GM21515 (cell line): ENCODE measurements around the gene VENTX.
"Not testable (repeated sequence)": the region's sequence is repeated elsewhere in the genome, so short reads cannot be mapped to it uniquely, and the experiment has no call there.

Experiments
- ATAC-seq: cut with Tn5 transposase; IDR thresholded peaks from one replicate; pipeline ENCODE4 v1.9.1; 2021; ENCODE audit not compliant: unreplicated experiment

VENTX gene

DNA sequence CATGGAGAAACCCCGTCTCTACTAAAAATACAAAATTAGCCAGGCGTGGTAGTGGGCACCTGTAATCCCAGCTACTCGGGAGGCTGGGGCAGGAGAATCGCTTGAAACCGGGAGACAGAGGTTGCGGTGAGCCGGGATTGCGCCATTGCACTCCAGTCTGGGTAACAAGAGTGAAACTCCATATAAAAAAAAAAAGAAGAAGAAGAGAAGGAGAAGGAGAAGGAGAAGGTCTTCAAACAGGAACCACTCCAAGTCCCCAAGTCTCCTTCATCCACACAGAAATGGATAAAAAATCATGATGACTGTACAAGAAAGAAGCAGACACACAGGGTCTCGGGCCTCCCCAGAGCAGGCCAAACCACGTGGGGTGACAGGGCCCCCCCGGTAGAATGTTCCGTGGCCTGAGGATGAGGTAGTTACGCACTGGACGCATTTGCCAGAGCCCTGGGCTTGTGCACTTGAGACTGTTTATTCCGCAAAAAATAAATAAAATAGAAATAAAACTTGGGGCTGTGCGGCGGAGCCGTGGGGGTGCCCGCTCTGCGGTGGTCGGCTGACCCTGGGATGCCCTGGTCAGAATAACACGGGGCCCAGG is 15.8 kb downstream of the VENTX start:
- no peak for ATAC-seq

- ATAC-seq, result no peak
These were observed 16.9 kb downstream of the VENTX start for GRCh38 chr10:133254421-133255120.

- ATAC-seq, result no peak
These were observed 17.7 kb downstream of the VENTX start for GRCh38 chr10:133255323-133255722.

DNA sequence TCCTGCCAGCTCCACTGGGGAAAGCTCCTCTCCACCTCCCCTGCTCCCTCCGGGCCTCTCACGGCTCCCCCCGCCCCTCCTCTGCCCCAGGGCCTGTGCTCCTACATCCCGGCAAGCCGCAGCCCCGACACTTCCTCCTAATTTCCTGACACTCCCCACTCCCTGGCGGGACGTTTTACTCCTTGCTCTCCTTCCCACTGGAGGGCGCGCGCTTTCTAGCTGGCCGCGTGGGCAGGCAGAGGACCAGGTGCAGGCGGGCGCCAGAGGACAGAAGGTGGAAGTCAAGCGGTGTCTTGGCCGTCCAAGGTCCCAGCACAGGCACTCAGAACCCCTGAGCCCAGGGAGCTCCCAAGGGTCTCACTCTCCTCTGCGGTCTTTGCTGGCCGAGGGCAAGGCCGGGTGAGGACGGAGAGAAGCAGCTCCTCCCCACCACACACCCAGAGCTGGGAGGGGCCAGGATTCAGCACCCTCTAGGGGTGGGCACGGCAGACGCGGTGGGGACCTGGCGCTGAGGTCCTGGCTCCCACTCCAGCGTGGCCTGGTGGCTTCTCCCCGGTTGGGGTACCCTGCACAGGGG is 19.9 kb downstream of the VENTX start:
- ATAC-seq, result no peak

- no peak for ATAC-seq
These were observed 20.6 kb downstream of the VENTX start for GRCh38 chr10:133258066-133258817.

- ATAC-seq, result no peak
These were observed 21.4 kb downstream of the VENTX start for GRCh38 chr10:133258818-133259601.

GRCh38 chr10:133259602-133259989 is 21.9 kb downstream of the VENTX start:
- no peak for ATAC-seq

- peak; percentile 44 for ATAC-seq
These were observed 23.5 kb downstream of the VENTX start for GRCh38 chr10:133260895-133261725.

GRCh38 chr10:133261726-133262325 is 24.2 kb downstream of the VENTX start:
- ATAC-seq, result peak; percentile 47

DNA sequence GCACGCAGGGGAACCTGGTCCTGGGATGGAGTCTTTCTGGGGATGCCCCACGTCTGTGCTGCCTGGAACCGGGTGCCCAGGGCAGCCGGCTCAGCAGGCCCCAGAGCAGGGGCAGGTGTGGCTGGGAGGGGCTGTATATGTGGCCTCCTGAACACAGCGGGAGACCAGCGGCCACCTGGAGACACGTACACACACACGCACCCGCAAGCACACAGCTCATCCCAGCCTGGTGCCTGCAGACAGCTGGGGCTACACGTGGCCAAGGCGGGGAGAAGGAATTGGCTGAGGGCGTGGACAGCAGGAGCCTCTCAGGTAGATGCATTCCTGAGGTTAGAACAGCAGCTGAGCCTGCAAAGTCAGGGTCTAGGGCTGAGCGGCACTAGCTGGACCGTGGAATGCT is 25.0 kb downstream of the VENTX start:
- ATAC-seq, result no peak

DNA sequence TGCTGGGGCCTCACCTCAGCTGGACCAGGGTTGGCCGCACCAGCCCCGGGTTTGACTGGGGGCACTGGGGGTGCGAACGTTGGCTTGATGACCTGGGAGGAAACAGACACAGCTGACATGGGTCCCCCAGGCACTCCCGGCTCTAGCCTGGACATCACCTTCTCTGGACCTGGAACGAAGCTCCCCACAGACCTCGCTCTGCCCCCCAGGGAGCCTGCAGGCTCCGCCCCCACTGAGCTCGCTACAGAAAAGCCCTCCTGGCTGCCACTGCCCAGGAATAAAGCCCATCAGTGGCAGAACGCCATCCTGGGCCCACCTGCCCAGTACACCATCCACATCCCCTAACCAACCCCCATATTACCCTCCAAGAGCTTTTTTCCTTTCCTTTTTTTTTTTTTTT is 26.0 kb downstream of the VENTX start:
- ATAC-seq, result no peak

DNA sequence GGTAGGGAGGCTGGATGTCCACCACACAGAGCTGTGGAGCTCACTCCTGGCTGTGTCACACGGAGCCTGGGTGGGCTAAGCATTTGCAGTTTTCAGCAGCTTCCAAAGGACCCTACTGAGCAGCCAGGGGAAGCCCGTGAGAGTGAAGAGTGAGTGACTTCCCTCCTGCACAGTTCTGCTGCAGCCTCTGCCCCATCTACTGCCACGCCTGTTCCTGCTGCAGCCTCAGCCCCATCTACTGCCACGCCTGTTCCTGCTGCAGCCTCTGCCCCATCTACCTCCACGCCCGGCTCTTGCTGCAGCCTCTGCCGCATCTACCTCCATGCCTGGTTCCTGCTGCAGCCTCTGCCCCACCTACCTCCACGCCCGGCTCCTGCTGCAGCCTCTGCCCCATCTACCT is 26.8 kb downstream of the VENTX start:
- ATAC-seq, result no peak

GRCh38 chr10:133265052-133265451 is 27.4 kb downstream of the VENTX start:
- ATAC-seq, result not testable (repeated sequence)

DNA sequence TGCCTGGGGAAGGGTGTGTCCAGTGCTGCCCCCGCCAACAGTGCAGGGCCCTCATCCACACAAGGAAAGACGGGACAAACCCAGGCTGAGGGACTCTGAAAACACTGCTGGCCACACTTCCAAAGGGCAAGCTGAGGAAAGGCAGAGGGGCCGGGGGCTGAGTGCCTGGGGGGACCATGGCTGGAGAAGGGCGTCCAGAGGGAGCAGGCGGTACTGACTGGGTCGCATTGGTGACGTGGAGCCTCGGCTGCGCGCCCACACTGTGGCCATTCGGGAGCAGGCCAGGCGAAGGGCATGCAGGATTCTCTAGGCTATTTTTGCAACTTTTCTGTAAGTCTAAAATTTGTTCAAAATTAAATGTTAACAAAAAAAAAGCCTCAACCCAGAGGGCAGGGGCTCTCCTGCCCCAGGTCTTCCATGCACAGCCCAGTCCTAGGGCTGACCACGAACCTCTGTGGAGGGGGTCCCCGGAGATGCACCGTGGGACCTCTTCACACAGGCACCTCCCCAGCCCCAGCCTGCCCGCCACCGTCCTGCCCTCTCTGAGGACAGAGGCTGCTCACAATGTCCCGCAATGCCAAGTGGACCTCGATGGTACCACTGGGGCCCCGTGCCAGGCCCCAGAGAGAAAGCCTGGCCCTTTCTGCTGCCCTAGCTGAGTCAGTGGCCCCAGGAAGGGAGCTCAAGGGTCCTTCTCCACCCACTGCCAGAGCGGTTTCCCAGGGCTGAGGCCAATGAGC is 28.6 kb downstream of the VENTX start:
- no peak for ATAC-seq

DNA sequence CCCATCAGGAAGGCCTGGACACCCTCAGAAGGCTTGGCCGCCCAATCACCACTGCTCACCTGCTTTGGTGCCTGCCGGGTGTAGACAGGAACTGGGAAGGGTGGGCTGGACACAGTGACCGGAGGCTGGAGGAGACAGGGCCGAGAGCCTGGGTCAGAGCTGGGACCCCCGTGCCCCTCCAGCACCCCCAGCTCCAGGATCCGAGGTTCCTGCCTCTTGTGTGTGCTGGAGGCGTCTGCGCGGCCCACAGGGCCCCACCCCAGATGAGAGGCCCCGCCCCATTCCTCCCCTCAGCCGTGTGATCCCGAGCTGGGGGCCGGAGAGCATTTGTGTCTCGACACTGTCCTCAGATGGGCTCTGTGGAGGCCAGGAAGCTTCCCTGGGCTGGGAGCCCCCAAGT is 29.6 kb downstream of the VENTX start:
- no peak for ATAC-seq

GRCh38 chr10:133267829-133268228 is 30.2 kb downstream of the VENTX start:
- ATAC-seq, result no peak

DNA sequence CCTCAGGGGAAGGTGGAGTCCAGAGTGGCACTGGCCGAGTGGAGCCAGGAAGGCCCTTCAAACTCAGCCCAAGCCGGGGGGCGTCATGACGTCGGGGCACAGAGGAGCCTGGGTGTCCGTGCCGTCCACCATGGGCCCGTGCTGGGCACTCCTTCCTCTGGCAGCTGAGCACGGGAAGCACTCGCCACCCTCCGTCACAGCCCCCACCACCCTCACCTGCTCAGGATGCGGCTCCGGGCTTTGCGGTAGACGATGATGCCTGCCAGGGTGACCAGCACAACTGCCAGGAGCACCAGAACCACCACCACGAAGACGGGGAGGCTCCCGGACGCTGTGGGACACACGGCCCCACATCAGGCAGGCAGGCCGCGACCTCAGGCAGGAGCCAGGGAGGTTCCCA is 30.9 kb downstream of the VENTX start:
- ATAC-seq, result no peak

GRCh38 chr10:133269367-133269766 is 31.7 kb downstream of the VENTX start:
- no peak for ATAC-seq

DNA sequence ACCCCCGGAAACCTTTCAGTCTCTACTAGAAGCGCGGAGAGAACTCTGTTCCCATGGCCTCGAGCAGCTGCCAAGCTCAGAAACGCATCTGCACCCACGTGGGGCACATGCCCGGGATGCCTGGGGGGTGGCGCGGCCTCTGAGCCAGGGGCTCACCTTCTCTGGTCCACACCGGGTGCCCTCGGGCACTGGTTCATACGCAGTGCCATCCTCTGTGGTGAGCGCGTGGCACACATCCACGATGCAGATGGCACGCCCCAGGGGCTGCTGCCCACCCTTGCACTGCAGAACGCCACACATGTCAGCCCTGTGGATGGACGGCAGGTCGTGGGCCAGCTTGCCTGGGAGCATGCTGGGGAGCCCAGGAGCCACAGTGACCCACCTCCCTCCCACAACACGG is 32.5 kb downstream of the VENTX start:
- no peak for ATAC-seq
